Measurements from ENCODE around the gene SLC2A14.
"Not testable (repeated sequence)": the region's sequence is repeated elsewhere in the genome, so short reads cannot be mapped to it uniquely, and the experiment has no call there.

The SLC2A14 gene

GRCh38 chr12:7872566-7873319, at the start of gene SLC2A14:
Gene SLC2A14 (minus strand): TSS chr12:7872915. CDS start chr12:7869880, 3,035 bp downstream.
- DNase-seq (ENCODE audit: low read depth, low spot score), result peak; percentile 30

- DNase-seq (ENCODE audit: low read depth, low spot score), result not testable (repeated sequence)
Observed at GRCh38 chr12:7921181-7921580, 48.5 kb upstream of the SLC2A14 start.

GRCh38 chr12:7918268-7918590, 45.5 kb upstream of the SLC2A14 start:
- DNase-seq (ENCODE audit: low read depth, low spot score), result not testable (repeated sequence)

- no peak for DNase-seq (ENCODE audit: low read depth, low spot score)
Observed at GRCh38 chr12:7917392-7918267, 44.9 kb upstream of the SLC2A14 start.

- no peak for DNase-seq (ENCODE audit: low read depth, low spot score)
Observed at GRCh38 chr12:7916936-7917335, 44.2 kb upstream of the SLC2A14 start.

- no peak for DNase-seq (ENCODE audit: low read depth, low spot score)
Observed at GRCh38 chr12:7915661-7916403, 43.1 kb upstream of the SLC2A14 start.

GRCh38 chr12:7910106-7910505, 37.4 kb upstream of the SLC2A14 start:
- not testable (repeated sequence) for DNase-seq (ENCODE audit: low read depth, low spot score)

- DNase-seq (ENCODE audit: low read depth, low spot score), result peak; percentile 40
Observed at GRCh38 chr12:7907009-7907408, 34.3 kb upstream of the SLC2A14 start.

GRCh38 chr12:7906303-7906702, 33.6 kb upstream of the SLC2A14 start:
- peak; percentile 41 for DNase-seq (ENCODE audit: low read depth, low spot score)

GRCh38 chr12:7905600-7906125, 32.9 kb upstream of the SLC2A14 start:
- DNase-seq (ENCODE audit: low read depth, low spot score), result not testable (repeated sequence)

- DNase-seq (ENCODE audit: low read depth, low spot score), result no peak
Observed at GRCh38 chr12:7905071-7905470, 32.4 kb upstream of the SLC2A14 start.

GRCh38 chr12:7902416-7902815, 29.7 kb upstream of the SLC2A14 start:
- not testable (repeated sequence) for DNase-seq (ENCODE audit: low read depth, low spot score)

- DNase-seq (ENCODE audit: low read depth, low spot score), result no peak
Observed at GRCh38 chr12:7899755-7900154, 27.0 kb upstream of the SLC2A14 start.

GRCh38 chr12:7896726-7897125, 24.0 kb upstream of the SLC2A14 start:
- not testable (repeated sequence) for DNase-seq (ENCODE audit: low read depth, low spot score)

- no peak for DNase-seq (ENCODE audit: low read depth, low spot score)
Observed at GRCh38 chr12:7892186-7892980, 19.7 kb upstream of the SLC2A14 start.

- DNase-seq (ENCODE audit: low read depth, low spot score), result no peak
Observed at GRCh38 chr12:7884689-7885088, 12.0 kb upstream of the SLC2A14 start.

GRCh38 chr12:7881736-7882120, 9.0 kb upstream of the SLC2A14 start:
- DNase-seq (ENCODE audit: low read depth, low spot score), result not testable (repeated sequence)

GRCh38 chr12:7880952-7881735, 8.4 kb upstream of the SLC2A14 start:
- not testable (repeated sequence) for DNase-seq (ENCODE audit: low read depth, low spot score)

- DNase-seq (ENCODE audit: low read depth, low spot score), result no peak
Observed at GRCh38 chr12:7879246-7879645, 6.5 kb upstream of the SLC2A14 start.

- DNase-seq (ENCODE audit: low read depth, low spot score), result no peak
Observed at GRCh38 chr12:7877420-7877819, 4.7 kb upstream of the SLC2A14 start.

Data from ELF-1 (cell line).